ENCODE data around the gene SAMD4A.
A peak's percentile ranks its signal among the peaks of the same experiment; 100 is the strongest.

SAMD4A gene

GRCh38 chr14:54658836-54659235 is 91.9 kb downstream of the SAMD4A start:
- H3K27ac ChIP-seq (ENCODE audit: low read length), result no peak overlapping the region
- H3K9me3 ChIP-seq (ENCODE audit: control insufficient read depth in 2 of 2, low read length in 2 of 2), result no peaks in the 10 kb centered on the region
- peaks cover 27% of the 10 kb centered on the region for H3K4me1 ChIP-seq (ENCODE audit: control insufficient read depth, insufficient read depth, low read length)

DNA sequence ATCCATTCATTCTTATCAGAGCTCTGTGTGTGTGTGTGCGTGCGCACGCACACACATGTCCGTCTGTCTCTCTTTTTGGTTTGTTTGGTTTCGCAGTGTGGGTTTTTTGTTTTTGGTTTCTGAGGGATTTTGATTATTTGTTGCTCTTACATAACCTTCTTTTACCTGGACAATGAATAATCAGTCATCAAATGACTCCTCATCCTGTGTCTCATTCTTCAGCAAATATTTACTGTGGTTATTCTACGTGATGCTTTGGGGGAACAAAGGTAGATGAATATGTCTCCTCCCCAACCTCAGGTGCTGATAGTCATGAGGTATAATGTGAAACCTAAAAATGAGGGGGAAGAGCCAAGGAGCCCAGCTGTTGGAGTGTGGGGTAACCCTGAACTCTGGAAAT is 92.4 kb downstream of the SAMD4A start:
- Histone ChIP-seq H3K4me1 (ENCODE audit: control insufficient read depth, insufficient read depth, low read length) (peaks cover 24% of the 10 kb centered on the region), H3K27ac (ENCODE audit: low read length) (no peak overlapping the region), H3K9me3 (ENCODE audit: control insufficient read depth in 2 of 2, low read length in 2 of 2) (no peaks in the 10 kb centered on the region), H3K9ac (ENCODE audit: low read length in 2 of 2) (no peak overlapping the region), H3K4me3 (ENCODE audit: low read length in 2 of 2) (no peak overlapping the region), H3K27me3 (ENCODE audit: control insufficient read depth in 1 of 2, insufficient read depth in 2 of 2, low read length in 2 of 2) (no peaks in the 10 kb centered on the region), H3K36me3 (ENCODE audit: control insufficient read depth in 2 of 2, insufficient read depth in 2 of 2, low read length in 2 of 2) (peaks cover 0 to 2% of the 10 kb centered on the region in 2 donors)

More at GRCh38 chr14:54658836-54659235, 91.9 kb downstream of the SAMD4A start:
- no peak overlapping the region for H3K4me3 ChIP-seq (ENCODE audit: low read length in 2 of 2)
- H3K27me3 ChIP-seq (ENCODE audit: control insufficient read depth in 1 of 2, insufficient read depth in 2 of 2, low read length in 2 of 2), result no peaks in the 10 kb centered on the region
- H3K9ac ChIP-seq (ENCODE audit: low read length in 2 of 2), result no peak overlapping the region
- no peaks in the 10 kb centered on the region for H3K36me3 ChIP-seq (ENCODE audit: control insufficient read depth in 2 of 2, insufficient read depth in 2 of 2, low read length in 2 of 2)

DNA sequence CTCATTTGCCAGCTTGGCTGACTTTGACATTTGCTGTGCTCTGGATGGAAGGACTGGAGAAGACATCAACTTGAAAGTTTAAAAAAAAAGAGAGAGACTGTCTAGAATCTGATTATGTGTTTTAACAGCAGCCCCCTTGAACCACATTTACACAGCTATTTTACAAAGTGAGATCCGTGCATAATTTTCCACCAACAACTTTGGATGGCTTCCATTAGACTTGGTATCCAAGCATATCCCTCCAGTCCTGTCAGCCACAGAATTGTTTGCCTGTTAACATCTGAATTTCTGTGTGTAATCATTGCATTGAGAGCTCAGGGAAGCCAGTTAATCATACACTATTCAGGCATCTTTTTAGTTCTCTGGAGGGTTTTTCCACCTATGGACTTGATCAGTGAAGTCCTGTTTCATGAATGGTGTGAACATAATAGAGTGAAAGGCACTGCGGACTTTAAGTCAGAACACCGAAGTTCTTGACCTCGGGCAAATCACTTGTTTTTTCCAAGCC is 93.7 kb downstream of the SAMD4A start:
- Histone ChIP-seq H3K9ac (ENCODE audit: low read length in 2 of 2) (no peak overlapping the region), H3K27ac (ENCODE audit: low read length) (no peak overlapping the region), H3K4me3 (ENCODE audit: low read length in 2 of 2) (no peak overlapping the region), H3K36me3 (ENCODE audit: control insufficient read depth in 2 of 2, insufficient read depth in 2 of 2, low read length in 2 of 2) (peaks cover 0 to 2% of the 10 kb centered on the region in 2 donors), H3K4me1 (ENCODE audit: control insufficient read depth, insufficient read depth, low read length) (peaks cover 20% of the 10 kb centered on the region), H3K9me3 (ENCODE audit: control insufficient read depth in 2 of 2, low read length in 2 of 2) (no peaks in the 10 kb centered on the region), H3K27me3 (ENCODE audit: control insufficient read depth in 1 of 2, insufficient read depth in 2 of 2, low read length in 2 of 2) (no peaks in the 10 kb centered on the region)

DNA sequence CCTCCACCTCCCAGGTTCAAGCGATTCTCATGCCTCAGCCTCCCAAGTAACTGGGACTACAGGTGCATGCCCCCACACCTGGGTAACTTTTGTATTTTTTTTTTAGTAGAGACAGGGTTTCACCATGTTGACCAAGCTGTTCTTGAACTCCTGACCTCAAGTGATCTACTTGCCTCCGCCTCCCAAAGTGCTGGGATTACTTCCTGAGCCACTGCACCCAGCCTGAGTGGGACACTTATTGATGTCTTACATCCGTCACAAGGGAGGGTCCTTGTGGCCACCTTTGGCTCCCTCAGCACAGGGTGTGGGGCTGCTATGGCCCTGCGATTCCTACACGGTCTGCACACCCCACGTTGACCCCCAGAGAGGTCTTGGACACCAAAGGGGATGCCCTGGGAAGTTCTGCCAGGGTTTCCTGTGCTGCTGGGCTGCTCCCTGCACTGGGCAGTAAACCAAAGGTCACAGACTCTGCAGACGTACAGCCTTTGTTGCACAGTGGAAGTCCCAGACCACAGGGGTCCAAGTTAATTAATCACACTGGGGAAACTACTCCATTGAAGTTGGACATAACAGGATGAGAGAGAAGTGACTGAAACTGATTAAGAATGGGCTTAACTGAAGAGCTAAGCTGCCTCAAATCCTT is 95.7 kb downstream of the SAMD4A start:
- H3K9me3 ChIP-seq (ENCODE audit: control insufficient read depth in 2 of 2, low read length in 2 of 2), result no peaks in the 10 kb centered on the region
- H3K27ac ChIP-seq (ENCODE audit: low read length), result no peak overlapping the region
- no peaks in the 10 kb centered on the region for H3K27me3 ChIP-seq (ENCODE audit: control insufficient read depth in 1 of 2, insufficient read depth in 2 of 2, low read length in 2 of 2)
- H3K4me1 ChIP-seq (ENCODE audit: control insufficient read depth, insufficient read depth, low read length), result peaks cover 20% of the 10 kb centered on the region
- no peak overlapping the region for H3K9ac ChIP-seq (ENCODE audit: low read length in 2 of 2)
- peaks cover 0 to 2% of the 10 kb centered on the region in 2 donors for H3K36me3 ChIP-seq (ENCODE audit: control insufficient read depth in 2 of 2, insufficient read depth in 2 of 2, low read length in 2 of 2)
- H3K4me3 ChIP-seq (ENCODE audit: low read length in 2 of 2), result no peak overlapping the region

GRCh38 chr14:54664961-54665360 is 98.0 kb downstream of the SAMD4A start:
- H3K4me1 ChIP-seq (ENCODE audit: control insufficient read depth, insufficient read depth, low read length), result peaks cover 26% of the 10 kb centered on the region

DNA sequence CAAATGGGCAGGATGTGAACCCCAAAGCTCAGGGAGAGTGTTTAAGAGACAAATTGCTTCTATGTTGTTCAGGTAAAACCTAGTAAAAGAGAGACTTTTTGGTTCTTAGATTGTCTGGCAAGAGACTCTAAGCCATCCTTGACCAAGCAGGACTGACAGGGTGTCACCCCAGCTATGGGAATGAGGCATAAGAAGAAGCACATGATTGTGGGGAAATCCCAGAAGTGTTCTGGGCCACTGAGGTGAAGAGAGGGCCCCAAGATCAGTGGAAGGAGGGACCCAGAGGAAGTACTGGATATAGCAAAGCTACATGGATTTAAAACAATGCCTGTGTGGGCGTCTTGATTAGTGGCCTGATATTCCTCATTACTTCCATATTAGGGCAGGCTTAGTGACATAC is 99.0 kb downstream of the SAMD4A start:
- no peaks in the 10 kb centered on the region for H3K9me3 ChIP-seq (ENCODE audit: control insufficient read depth in 2 of 2, low read length in 2 of 2)
- H3K4me1 ChIP-seq (ENCODE audit: control insufficient read depth, insufficient read depth, low read length), result peaks cover 25% of the 10 kb centered on the region
- no peak overlapping the region for H3K27ac ChIP-seq (ENCODE audit: low read length)
- H3K36me3 ChIP-seq (ENCODE audit: control insufficient read depth in 2 of 2, insufficient read depth in 2 of 2, low read length in 2 of 2), result peaks cover 0 to 2% of the 10 kb centered on the region in 2 donors
- H3K27me3 ChIP-seq (ENCODE audit: control insufficient read depth in 1 of 2, insufficient read depth in 2 of 2, low read length in 2 of 2), result no peaks in the 10 kb centered on the region
- H3K9ac ChIP-seq (ENCODE audit: low read length in 2 of 2), result no peak overlapping the region
- H3K4me3 ChIP-seq (ENCODE audit: low read length in 2 of 2), result no peak overlapping the region

More at GRCh38 chr14:54664961-54665360, 98.0 kb downstream of the SAMD4A start:
- Histone ChIP-seq H3K36me3 (ENCODE audit: control insufficient read depth in 2 of 2, insufficient read depth in 2 of 2, low read length in 2 of 2) (peaks cover 0 to 2% of the 10 kb centered on the region in 2 donors), H3K27ac (ENCODE audit: low read length) (no peak overlapping the region), H3K9me3 (ENCODE audit: control insufficient read depth in 2 of 2, low read length in 2 of 2) (no peaks in the 10 kb centered on the region), H3K27me3 (ENCODE audit: control insufficient read depth in 1 of 2, insufficient read depth in 2 of 2, low read length in 2 of 2) (no peaks in the 10 kb centered on the region), H3K9ac (ENCODE audit: low read length in 2 of 2) (no peak overlapping the region), H3K4me3 (ENCODE audit: low read length in 2 of 2) (no peak overlapping the region)

DNA sequence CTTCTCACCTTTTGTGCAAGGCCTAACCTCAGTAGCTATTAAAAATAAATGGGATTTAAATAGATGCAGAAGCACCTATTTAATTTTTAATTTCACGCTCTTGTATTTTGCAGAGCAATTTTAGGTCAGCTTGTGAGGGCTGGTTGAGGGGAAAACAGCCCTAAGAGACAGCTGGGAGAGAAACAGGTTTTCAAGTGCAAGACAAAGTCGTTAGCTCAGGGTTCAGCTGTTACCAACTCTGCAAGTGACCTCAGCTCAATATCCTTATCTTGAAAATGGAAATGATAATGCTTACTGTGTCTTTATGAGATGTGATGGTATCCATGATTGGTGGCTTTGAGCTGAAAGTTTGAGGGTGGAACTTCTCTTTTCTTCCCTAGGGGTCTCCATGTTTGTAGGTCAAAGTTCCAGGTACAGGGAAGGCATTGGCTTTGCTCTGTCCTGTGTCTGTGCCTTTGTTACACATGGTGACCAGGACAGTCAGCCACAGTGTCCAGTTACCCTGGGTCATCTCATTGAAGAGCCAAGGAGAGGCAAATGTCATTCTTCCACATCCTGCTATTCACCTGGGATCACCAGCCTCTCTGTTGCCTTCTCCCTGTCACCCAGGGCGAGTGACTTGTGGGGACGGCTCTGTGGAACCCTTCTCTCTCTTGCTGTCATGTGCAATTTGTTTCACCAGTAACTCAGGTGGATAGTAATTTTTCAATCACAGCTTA is 100.3 kb downstream of the SAMD4A start:
- H3K36me3 ChIP-seq (ENCODE audit: control insufficient read depth in 2 of 2, insufficient read depth in 2 of 2, low read length in 2 of 2), result peaks cover 0 to 2% of the 10 kb centered on the region in 2 donors
- no peaks in the 10 kb centered on the region for H3K9me3 ChIP-seq (ENCODE audit: control insufficient read depth in 2 of 2, low read length in 2 of 2)
- H3K9ac ChIP-seq (ENCODE audit: low read length in 2 of 2), result no peak overlapping the region
- H3K4me3 ChIP-seq (ENCODE audit: low read length in 2 of 2), result no peak overlapping the region
- peaks cover 26% of the 10 kb centered on the region for H3K4me1 ChIP-seq (ENCODE audit: control insufficient read depth, insufficient read depth, low read length)
- H3K27ac ChIP-seq (ENCODE audit: low read length), result no peak overlapping the region
- H3K27me3 ChIP-seq (ENCODE audit: control insufficient read depth in 1 of 2, insufficient read depth in 2 of 2, low read length in 2 of 2), result no peaks in the 10 kb centered on the region

DNA sequence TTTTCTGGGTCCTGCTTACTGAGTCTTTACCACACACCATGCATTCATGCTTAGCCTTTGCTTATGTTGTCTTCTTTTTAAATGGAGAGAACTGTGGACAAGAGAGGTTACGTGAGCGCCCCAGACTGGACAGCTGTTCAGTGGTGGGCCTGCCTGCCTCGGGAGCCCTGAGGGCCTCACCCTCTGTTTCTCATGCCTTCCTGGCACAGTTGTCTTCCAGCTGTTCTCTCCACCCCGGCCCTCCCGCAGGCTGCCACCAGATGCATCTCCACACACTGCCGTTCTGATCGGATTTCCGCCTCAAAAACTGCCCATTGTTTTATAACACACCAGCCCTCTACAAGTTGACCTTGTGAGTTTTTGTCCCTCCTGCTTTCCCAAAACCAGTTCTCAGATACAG is 100.8 kb downstream of the SAMD4A start:
- Histone ChIP-seq H3K27ac (ENCODE audit: low read length) (no peak overlapping the region), H3K36me3 (ENCODE audit: control insufficient read depth in 2 of 2, insufficient read depth in 2 of 2, low read length in 2 of 2) (peaks cover 0 to 2% of the 10 kb centered on the region in 2 donors), H3K9me3 (ENCODE audit: control insufficient read depth in 2 of 2, low read length in 2 of 2) (no peaks in the 10 kb centered on the region), H3K4me1 (ENCODE audit: control insufficient read depth, insufficient read depth, low read length) (peaks cover 28% of the 10 kb centered on the region), H3K4me3 (ENCODE audit: low read length in 2 of 2) (no peak overlapping the region), H3K9ac (ENCODE audit: low read length in 2 of 2) (no peak overlapping the region), H3K27me3 (ENCODE audit: control insufficient read depth in 1 of 2, insufficient read depth in 2 of 2, low read length in 2 of 2) (no peaks in the 10 kb centered on the region)

DNA sequence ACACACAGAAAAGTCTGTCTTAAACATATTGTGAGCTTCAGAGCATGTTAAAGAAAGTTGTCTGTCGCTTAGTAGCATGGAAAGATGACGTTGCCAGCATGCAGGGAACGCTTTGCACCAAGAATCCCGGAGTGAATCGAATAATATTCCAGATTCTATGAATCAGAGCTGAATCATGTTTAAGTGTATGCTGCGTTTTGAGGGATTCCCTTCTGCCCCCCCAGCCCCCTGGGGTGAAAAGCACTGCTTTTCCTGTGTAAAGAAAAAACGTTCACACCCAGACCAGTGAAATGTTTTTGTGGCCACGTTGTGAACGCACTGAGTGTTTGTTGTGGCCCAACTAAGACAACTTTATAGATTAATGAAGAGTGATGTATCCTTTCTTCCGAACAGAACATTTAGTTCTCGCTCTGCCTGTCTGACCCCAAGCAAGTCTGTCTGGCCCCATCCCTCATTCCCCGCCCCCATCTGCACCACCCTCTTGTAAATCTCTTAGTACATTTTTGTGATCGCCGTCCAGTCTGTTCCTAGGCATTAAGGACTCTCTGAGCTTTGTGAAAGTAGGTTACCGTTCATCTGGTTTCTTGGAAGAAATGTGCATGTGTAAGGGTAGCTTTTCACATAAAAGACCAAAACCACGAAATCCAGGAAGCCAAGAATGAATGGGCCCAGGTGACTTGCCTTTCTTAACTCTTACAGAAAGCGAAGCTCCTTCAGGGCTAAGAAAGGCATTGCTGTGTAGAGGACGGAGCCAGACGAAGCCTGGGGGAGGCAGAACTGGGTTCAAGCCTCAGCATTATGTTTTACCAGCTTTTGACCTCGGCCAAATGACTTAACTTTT is 103.0 kb downstream of the SAMD4A start:
- no peak overlapping the region for H3K27ac ChIP-seq (ENCODE audit: low read length)

DNA sequence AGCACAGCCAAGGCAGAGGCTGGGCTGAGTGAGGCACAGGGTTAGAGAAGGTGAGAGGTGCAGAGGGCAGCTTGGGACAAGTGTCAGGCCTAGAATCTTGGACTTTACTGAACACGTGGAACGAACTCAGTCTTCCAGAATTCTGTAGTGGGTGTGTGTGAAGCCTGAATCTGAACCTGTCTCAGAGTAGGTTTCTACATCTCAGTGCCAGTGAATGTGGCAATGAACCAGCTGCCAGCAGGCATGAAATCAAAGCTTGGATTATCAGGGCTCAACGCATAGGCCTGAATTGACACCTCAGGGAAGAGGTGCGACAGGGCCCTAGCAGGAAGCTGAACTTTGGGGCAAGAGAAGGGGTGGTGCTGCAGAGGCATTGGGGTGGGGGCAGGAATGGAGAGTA is 104.6 kb downstream of the SAMD4A start:
- Histone ChIP-seq H3K9me3 (ENCODE audit: control insufficient read depth in 2 of 2, low read length in 2 of 2) (no peaks in the 10 kb centered on the region), H3K4me3 (ENCODE audit: low read length in 2 of 2) (no peak overlapping the region), H3K4me1 (ENCODE audit: control insufficient read depth, insufficient read depth, low read length) (peaks cover 57% of the 10 kb centered on the region), H3K27me3 (ENCODE audit: control insufficient read depth in 1 of 2, insufficient read depth in 2 of 2, low read length in 2 of 2) (no peaks in the 10 kb centered on the region), H3K27ac (ENCODE audit: low read length) (peak overlapping the region; percentile 18), H3K36me3 (ENCODE audit: control insufficient read depth in 2 of 2, insufficient read depth in 2 of 2, low read length in 2 of 2) (no peaks in the 10 kb centered on the region), H3K9ac (ENCODE audit: low read length in 2 of 2) (no peak overlapping the region)

More for the DNA sequence above, 103.0 kb downstream of the SAMD4A start:
- H3K4me3 ChIP-seq (ENCODE audit: low read length in 2 of 2), result no peak overlapping the region
- H3K9me3 ChIP-seq (ENCODE audit: control insufficient read depth in 2 of 2, low read length in 2 of 2), result no peaks in the 10 kb centered on the region
- H3K36me3 ChIP-seq (ENCODE audit: control insufficient read depth in 2 of 2, insufficient read depth in 2 of 2, low read length in 2 of 2), result no peaks in the 10 kb centered on the region
- H3K27me3 ChIP-seq (ENCODE audit: control insufficient read depth in 1 of 2, insufficient read depth in 2 of 2, low read length in 2 of 2), result no peaks in the 10 kb centered on the region
- H3K9ac ChIP-seq (ENCODE audit: low read length in 2 of 2), result no peak overlapping the region
- H3K4me1 ChIP-seq (ENCODE audit: control insufficient read depth, insufficient read depth, low read length), result peaks cover 46% of the 10 kb centered on the region
